LNCAP (cell line): Measurements from ENCODE around the gene ABCG2.

ENCODE experiments used
- CTCF ChIP-seq: fragments of 450-650 bp; IDR thresholded peaks from 2 replicates; pipeline ENCODE4 v1.5.1; 2017; ENCODE audit warnings: mild to moderate bottlenecking

The ABCG2 gene

GRCh38 chr4:88043586-88044340, 114.7 kb downstream of the ABCG2 start:
- no peak for TF ChIP-seq CTCF

GRCh38 chr4:88043001-88043400, 115.4 kb downstream of the ABCG2 start:
- TF ChIP-seq CTCF: no peak

GRCh38 chr4:88041626-88042025, 116.8 kb downstream of the ABCG2 start:
- TF ChIP-seq CTCF: no peak

- TF ChIP-seq CTCF: no peak
Measured at GRCh38 chr4:88040707-88041106, 117.7 kb downstream of the ABCG2 start.
